ENCODE data around the gene TGFBR3.

TGFBR3 gene

DNA sequence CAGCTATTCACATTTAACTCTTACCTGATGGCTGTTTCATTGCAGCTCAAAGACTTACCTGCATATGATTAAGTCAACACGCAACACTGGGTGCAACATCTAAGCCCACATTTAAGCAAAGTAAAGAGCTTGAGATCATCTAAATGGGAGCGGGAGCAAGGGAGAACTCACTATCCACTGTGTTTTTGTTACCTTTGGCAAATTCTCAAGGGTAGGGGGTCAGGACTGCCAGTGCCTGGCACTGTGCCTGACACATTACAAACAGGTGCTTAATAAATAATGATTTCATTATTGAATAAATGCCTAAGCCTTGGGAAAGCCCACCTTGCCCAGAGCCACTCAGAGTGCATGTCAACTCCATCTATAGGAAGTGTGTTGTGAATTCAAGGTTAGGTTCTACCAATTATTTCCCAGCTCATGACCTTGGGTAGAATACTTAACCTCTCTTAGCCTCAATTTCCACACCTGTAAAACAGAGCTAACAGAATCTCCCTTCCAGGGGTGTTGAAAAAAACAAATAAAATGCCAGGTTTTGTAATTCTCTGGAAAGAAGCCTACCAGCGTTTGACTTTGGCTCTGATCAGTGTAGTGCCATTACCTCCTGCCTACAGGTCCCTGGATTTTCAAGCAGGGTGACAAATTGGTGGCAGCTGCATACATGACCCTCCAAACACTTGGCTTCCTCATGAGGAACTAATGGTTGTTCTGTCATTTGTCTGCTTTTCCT is 109.7 kb downstream of the TGFBR3 start:
- DNase-seq = no peak

DNA sequence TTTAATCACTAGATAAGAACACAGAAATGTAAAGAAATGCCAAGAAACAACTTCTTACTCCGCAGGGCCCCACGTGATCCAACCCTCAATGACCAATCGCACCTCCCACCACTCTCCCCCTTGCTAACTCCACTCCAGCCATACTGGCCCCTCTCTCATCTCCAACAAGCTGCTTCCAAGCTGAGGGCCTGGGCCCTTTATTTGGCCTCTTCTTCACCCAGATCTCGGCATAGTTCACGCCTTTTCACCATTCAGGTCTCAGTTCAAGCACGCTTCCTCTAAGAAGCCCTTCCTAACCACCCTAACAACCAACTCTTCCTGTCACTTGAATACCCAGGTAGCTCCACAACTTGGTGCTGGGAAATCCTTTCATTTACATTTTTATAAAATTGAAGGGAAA is 110.7 kb downstream of the TGFBR3 start:
- DNase-seq = no peak

DNA sequence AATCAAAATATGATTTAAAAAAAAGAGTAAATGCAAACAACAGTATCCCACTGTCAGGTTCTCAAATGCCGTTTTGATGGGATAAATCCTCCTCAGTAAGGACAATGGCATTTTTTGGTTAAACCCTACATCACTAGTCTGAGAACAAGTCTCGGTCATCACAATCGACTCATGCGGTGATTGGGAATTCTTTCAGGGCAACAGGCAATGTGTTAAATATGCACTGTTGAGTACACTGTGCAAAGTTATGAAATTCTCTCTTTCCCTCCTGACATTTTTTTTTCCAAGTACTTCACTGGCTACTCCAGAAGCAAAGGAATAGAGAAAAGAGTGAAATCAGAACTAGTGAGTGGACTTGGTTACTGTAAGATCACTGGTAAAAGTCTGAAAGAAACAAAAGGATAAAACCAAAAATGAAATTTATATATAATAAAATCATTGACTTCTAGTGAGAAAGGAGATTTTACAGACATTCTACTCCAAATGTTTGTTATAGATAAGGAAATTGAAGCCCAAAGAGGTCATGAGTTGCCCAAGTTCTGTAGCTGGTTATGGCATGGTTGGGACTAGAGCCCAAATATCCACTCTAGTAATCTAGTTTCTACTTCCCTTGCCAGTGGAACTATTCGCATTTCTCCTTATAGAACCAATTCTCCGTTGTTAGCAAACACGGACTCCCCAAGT is 111.3 kb downstream of the TGFBR3 start:
- no peak for DNase-seq

DNA sequence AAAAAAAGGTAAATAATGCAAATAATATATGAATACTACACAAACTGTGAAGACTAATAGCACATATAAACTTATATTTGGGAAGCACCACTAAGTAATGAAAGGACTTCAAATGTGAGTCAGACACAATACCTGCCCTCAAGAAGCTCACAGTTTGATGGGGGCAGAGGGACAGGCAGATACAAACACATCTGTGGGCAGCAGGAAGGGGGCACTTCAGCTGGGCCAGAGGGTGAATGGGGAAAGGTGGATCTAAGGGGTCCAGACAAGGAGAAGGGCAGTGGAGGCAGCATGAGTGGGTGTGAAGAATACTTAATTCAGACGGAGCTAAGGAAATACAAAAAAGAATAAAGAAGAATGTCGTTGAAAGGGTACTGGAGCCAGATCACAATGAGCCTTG is 114.2 kb downstream of the TGFBR3 start:
- no peak for DNase-seq

DNA sequence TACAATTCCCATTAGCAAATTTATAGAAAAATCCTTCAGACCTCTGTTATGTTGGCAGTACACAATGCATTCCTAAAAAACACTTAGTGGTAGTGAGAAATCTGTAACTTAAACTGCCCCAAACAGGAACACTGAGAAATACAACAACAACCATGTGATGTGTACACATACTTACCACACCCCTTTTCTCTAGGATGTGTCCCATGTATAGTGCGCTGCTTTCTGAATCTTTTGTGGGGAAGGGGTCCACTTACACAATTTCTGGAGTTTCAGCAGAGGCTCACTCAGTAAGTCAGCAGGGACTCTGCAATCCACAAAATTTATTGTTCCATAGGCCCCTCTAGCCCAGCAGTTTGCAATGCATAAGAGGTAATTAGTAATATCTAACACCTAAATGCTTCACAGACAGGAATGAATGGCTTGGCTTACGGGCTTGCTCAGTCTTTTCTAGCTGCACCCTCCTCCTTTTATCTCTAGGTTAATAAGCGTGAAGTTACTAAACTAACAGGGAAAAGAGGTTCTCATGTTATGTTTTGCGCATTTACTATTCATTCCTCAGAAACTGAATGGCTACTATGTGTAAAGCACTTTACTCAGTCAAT is 115.2 kb downstream of the TGFBR3 start:
- DNase-seq = no peak

DNA sequence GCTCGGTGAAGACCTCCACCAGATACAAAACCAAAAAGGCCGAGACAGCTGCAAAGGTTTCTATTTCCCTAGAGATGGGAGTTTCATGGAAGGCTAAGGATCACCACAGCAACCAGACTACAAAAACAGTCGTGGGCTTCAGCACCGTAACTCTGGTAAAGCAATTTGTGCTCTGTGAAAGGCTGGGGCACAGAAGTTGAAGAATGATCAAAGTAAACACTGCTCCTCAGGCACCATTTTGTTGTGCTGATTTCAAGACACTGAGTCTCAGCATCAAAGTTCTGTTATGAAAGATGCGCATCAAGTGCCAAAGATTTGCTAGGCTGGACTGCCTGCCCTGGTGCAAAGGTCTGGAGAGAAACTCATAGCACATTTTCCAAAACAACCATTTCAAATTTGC is 116.2 kb downstream of the TGFBR3 start:
- no peak for DNase-seq

DNA sequence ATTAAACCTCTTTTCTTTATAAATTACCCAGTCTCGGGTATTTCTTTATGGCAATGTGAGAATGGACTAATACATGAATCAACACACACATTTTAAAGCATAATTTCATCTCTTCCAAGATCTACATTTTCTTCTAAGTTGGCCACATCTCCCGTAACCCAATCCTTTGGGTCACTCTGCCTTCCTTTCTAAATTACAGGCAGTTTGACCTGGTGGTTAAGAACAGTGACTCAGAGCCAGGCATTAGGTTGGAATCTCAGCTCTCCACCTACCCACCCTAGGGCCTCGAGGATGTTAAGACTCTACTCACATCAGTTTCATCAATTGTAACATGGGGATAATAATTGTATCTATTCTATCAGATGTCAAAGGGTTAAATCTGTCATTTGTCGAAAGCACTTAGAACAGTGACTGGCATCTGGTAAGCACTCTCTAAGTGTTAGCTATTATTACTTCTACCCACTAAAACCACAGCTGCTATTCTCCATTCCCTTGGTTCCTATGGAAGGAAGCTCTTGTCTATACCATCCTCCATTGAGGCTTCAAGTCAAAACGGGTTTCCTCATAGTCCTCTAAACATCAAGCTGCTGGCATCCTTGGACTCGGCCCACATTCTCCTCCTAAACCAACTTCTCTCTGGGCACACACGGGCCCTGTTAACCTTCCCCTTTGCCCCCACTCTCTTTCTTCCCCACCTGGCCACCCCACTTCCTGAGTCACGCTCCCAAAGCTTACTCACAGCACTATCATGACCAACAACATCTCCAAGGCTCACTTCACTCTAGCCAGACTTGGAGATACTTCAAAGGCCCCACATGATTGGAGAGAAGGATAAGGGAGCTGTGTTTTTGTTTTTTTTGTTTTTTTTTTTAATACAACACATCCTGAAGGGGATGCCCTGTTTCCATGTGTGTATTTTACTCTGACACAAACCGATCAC is 116.9 kb downstream of the TGFBR3 start:
- no peak for DNase-seq

DNA sequence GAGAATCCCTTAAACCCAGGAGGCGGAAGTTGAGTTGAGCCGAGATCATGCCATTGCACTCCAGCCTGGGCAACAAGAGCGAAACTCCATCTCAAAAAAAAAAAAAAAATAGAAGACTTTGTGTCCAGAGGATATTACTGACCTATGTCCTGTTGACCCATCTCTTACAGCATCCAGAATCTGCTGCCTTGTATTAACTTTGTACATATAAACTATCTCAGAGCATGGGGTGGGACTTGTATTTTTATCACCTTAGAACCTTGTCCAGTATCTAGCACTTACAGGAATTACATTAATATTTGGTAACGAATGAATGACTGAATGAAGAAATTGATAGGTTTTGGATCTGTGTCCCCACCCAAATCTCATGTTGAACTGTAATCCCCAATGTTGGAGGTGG is 117.8 kb downstream of the TGFBR3 start:
- DNase-seq = no peak

DNA sequence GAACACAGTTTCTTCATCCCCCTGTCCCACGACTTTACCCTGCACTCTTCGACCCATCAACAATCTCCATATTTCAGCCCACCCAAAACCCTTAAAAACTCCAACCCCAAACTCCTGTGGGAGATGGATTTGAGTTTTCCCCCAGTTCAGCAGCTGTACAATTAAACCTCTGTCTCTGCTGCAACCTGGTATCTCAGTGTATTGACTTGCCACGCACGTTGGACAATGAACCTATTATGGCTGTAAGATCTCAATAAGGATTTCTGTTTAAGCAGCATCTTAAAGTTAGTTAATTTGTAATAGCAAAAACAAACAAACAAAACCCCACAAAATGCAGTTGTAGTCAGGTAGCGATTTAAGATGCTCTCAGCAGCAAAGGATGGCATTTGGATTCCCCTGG is 119.1 kb downstream of the TGFBR3 start:
- no peak for DNase-seq

DNA sequence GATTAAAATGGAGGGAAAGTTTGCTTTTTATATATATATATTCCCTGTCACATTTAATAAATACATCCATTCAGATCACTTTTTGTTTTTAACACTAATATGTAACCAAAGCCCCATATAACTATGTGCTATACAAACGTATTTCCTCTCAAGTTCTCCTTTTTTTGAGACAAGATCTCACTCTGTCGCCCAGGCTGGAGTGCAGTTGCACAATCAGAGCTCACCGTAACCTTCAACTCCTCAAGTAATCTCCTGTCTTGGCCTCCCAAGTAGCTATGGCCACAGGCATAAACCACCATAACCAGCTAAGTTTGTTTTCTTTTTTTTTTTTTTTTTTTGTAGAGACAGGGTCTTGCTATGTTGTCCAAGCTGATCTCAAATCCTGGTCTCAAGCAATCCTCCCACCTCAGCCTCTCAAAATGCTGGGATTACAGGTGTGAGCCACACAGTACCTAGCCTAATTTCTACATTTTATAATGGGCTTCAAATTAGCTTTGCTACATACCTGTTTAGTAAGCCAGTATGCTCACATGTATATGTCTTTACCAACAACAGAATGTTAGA is 120.0 kb downstream of the TGFBR3 start:
- no peak for DNase-seq

DNA sequence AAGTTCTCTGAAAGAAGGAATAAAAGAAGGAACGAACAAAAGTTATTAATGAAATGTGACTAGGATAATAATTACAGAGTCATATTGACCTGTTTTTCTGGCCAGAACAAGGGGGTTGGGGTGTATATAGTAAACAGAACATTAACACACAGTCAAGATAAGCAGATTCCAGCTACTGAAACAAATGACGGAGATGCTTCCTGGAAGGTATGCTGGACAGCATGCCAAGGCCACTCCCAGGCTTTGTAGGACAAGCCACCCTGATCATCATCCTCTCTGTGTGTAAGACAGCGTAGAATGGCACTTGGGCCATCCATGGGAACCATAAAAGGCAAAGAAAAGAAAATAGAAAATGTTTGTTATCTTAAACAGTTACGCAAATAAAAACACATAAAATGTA is 120.7 kb downstream of the TGFBR3 start:
- no peak for DNase-seq

DNA sequence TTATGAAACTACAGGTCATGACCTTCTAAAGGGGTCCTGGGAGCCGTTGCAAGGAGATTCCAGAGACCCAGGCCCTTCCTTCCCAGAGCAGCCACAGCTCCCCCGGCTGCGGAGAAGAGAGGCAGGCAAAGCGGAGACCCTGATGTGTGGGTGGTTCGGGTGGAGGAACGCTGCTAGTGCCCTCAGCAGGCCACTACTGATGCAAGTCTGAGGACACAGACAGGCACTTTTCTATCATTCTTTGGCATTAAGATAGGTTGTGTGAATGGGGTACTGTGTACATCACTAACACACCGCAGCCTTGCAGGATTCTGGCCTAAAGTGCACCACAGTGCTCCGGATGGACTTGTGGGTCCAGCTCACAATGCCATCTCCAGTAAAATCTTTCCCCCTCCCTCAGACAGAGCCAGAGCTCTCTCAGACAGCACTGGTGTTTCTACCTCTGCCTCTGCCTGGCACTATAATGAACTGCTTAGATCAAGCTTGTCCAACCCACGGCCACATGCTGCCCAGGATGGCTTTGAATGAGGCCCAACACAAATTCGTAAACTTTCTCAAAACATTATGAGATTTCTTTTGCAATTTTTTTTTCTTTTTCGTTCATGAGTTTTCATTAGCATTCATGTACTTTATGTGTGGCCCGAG is 121.4 kb downstream of the TGFBR3 start:
- DNase-seq = no peak

DNA sequence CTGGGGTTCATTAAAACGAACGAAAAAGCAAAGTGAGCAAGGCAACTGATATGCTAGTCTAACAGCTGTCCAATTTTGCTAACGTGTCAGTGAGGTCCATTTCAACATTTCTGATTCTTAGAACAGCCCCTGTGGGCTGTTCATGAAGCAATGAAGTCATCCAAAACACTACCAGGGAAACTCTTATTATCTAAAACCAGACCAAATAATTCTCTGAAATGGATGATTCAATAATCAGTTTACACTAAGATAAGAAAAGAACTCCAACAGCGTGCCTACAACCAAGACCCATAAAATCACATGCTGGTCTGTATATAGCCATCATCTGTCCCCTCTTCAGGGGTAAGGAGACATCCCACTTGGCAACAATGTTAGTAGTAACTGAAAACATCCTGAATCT is 122.7 kb downstream of the TGFBR3 start:
- DNase-seq = no peak

DNA sequence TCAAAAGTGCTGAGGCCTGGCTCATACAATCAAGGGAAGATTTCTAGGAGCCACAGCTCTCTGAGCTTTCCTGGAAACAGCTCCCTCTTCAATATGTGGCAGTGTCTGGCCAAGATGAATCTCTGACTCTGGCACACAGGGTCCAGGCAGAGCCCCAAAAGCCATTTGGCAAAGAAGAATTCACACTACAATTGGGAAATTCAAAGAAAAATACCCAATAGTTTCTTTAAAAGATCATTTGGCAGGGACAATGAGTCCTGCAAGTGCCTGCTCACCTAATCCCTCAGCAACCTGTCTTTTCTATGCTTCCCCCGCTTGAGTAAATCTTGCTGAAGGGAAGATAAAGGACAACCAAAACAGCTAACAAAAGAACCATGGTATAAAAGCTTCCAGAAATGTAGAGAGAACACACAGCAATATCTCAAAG is 124.6 kb downstream of the TGFBR3 start:
- no peak for DNase-seq

DNA sequence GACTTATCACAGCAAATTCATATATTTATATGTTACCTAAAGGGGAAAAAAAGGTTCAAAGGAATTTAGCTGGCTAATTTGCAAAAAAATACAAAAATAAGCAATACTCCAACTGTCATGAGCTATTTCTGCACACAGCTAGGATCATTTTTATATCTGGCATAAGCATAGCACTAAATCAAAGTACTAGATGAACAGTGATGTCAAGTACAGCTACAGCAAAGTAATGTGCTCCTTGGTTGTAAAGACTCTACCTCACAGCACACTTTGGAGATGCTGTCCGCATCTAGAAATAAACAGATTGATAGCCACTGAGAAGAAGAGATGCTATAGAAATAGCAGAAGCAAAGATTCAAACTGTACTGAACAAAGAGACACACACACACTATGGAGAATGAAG is 125.4 kb downstream of the TGFBR3 start:
- no peak for DNase-seq

DNA sequence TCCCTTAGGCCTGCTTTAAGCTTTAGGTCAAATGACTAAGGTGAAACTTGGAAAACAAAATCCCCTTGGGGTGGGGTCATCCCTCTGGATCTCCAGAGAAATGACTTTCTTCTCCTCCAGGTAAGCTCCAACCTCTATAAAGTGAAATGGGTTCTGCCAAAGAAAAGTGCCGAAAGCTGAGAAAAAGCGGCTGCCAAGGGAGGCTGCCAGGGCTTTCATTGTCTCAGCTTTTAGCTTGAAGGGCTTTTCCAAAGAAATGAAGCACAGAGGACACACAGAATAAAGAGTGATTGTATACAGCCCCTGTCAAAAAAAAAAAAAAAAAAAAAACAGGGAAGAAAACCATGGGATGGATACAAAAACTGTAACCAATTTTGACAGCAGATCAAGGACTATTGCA is 126.9 kb downstream of the TGFBR3 start:
- DNase-seq = no peak

DNA sequence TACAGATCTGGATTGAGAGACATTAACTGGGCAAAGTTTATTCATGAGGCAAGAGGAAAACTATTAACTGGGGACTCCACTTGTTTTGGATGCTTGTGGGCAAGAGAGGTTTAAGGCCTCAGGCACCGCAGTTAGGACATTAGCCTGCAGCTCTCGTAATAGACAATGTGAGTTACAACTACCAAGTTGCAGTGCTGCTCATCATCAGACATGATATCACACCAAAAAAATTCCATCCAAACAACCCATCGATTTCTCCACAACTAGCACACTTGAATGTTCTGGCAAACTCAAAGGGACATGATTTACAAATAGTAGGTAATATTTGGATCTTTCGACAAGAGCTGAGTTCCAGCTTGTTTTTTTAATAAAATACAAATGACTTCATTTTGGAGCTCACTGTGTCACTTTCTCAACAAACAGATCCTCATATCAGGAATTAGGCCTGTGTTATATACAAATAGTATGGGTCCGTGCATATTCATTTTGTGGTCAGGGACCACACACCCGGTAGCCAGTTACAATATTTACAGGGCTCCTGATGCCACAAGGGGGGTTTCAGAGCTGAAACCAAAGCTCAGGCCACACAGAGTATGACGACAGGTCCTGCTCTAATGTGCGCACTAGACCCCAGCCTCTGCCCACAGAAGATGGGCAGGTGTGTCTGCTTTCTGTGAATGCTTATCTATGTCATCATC is 128.0 kb downstream of the TGFBR3 start:
- no peak for DNase-seq

DNA sequence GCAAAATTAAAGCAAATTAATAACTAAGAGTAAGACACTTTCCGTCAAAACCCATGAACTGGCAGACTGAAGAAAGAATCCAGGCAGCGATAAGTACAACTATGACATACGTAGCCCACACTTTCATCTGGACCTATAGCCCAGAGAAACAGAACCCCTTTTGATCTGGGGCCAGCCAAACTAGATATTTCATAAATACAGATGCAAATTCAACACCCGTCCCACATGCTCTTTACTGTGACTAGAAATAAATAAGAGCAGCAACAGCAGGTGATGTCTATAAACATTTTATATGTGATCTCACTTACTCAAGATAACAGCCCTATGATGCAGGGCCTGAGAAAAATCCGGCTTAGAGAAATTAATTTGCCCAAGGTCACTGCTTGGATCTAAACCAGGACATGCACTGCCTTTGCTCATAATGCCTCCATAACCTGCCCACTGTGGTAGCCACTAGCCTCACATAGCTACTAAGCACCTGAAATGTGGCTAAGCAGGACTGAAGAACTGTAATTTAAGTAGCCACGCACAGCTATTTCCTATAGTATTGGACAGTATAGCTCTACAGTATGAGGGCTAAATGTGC is 130.2 kb downstream of the TGFBR3 start:
- no peak for DNase-seq

DNA sequence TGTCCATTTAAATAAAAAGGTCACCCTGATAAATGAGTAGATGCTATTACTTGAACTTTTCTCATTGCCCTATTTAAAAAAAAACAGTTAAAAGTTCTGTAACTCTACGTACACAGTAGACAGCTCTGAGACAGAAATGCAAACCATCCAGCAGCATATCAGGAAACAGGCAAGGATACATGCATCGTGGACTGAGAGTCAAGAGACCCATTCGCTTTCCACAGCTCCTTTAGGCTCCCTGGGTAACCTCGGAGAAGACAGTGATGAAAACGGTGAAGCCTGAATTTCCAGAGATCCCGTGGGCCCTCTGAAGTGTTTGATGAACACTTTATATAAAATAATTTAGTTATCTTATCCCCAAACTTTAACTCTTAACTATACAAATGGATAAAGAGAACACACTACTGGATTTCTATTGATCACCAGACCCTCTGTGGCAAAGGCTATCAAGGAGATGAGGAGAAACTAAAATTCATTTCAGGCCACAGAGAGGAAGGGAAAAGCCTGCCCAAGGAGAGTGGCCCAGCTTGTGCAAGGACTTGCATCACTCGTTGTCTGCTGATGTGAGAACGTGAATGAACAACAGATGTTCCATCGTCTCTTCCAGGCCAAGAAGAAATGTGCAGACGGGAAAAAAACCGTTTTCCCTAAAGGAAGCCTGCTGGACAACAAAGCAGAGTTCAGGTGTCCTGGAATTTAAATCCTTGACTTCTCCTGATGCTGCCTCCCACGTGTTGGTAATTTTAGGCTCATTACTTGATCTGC is 131.0 kb downstream of the TGFBR3 start:
- no peak for DNase-seq

DNA sequence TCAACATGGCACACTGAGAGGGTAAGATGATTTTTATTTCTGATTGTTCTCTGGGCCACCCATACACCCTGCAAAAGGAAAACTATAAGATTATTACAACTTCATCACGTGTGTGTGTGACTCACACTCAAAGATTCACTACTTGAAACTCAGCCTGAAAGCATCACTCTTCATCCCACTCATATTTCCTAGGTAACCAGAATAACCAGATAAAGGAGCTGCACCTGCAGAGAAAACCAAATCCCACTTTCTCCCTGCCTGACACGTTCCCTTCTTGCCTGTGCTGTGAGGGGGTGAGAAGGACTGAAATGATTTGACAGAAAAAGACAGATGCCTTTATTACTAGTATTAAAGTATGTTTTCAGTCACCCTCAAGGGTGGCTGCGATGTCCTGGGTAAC is 131.6 kb downstream of the TGFBR3 start:
- no peak for DNase-seq

DNA sequence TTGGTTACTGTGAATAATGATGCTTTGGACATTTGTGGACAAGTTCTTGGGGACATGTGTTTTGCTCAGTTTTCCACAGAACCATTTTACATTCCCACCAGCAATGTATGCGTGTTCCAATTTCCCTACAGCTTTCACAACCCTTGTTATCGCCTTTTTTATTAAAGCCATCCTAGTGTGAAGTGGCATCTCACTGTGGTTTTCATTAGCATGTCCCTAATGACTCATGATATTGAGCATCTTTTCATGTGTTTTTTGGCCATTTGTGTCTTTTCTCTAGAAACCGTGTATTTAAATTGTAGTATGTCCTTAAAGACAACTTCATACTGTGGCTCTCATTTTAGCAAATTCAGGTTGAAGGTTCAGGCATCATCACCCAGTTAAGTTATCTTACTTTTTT is 132.1 kb downstream of the TGFBR3 start:
- no peak for DNase-seq

Measured in CD4-positive, alpha-beta T cell treated with Interleukin-1 beta for 1 hour (primary cell).